Mononuclear cell (primary cell): Measurements from ENCODE around the gene MBD6. TPM values are rescaled to one million over a fixed set of nuclear protein-coding genes. Genes with fewer than 3 reads are reported as not detected.

ENCODE experiments used
- H3K27me3 ChIP-seq: 2 replicates; pipeline ENCODE4 v1.6.0; 2011; ENCODE audit warnings: low read length, control low read depth; ENCODE audit not compliant: insufficient read depth
- H3K4me1 ChIP-seq: 2 replicates; pipeline ENCODE4 v1.5.1; 2011; ENCODE audit warnings: mild to moderate bottlenecking, low read length, control low read depth; ENCODE audit not compliant: insufficient read depth
- H3K4me3 ChIP-seq: 2 replicates; pipeline ENCODE4 v1.5.1; 2011; ENCODE audit warnings: mild to moderate bottlenecking, low read length, moderate library complexity
- H3K9me3 ChIP-seq: 2 replicates; pipeline ENCODE4 v1.5.1; 2011; ENCODE audit warnings: low read depth, mild to moderate bottlenecking, control low read depth, low read length
- total RNA-seq: library from RNA; depleted of rRNA; stranded (reverse); fragments of >200 nt; gene quantifications from one replicate; pipeline ENCODE4 v1.2.3, GENCODE V29; 2012

The MBD6 gene, protein sequence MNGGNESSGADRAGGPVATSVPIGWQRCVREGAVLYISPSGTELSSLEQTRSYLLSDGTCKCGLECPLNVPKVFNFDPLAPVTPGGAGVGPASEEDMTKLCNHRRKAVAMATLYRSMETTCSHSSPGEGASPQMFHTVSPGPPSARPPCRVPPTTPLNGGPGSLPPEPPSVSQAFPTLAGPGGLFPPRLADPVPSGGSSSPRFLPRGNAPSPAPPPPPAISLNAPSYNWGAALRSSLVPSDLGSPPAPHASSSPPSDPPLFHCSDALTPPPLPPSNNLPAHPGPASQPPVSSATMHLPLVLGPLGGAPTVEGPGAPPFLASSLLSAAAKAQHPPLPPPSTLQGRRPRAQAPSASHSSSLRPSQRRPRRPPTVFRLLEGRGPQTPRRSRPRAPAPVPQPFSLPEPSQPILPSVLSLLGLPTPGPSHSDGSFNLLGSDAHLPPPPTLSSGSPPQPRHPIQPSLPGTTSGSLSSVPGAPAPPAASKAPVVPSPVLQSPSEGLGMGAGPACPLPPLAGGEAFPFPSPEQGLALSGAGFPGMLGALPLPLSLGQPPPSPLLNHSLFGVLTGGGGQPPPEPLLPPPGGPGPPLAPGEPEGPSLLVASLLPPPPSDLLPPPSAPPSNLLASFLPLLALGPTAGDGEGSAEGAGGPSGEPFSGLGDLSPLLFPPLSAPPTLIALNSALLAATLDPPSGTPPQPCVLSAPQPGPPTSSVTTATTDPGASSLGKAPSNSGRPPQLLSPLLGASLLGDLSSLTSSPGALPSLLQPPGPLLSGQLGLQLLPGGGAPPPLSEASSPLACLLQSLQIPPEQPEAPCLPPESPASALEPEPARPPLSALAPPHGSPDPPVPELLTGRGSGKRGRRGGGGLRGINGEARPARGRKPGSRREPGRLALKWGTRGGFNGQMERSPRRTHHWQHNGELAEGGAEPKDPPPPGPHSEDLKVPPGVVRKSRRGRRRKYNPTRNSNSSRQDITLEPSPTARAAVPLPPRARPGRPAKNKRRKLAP
- total RNA-seq, result 10.6 TPM

DNA sequence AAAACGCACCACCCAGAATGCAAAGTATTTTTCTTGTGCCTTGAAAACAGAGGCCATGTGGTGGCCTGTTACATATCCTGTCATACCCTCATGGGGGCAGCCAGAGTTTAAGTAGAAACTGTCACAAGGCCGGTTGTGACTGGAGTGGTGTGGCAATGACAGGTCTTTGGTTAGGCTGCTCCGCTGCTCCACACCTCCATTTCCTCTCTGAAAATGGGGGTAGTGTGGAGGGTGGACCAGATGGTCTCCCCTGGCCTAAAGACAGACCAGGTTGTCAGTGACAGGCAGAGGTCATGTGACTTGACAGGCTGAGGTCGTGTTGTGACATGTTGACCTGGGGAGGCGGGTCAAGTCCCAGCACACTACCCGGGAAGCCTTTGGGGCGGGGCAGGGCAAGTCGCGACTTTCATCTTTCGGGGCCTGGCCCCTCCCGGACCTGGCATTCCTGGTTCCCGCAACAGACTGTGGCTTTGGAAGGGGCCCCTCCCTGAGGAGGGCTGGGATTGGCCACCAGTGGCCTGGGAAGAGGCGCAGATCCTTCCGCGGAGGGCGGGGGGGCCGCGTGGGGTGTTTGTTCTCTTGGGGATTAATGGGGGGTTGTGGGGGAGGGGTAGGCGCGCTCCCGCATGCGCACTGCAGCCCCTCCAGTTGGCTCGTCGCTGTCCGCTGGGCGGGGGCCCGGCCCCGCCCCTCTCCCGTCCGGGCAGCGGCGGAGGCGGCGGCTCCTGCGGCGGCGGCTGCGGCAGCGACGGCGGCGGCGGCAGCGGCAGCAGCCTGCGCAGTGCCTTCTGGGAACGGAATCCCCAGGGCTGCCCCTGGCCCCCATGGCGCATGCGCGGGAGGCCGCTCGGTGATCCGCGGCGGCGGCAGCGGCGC lies at the start of gene MBD6:
Gene MBD6 (plus strand): TSS at position 814 of the 876 bp plus-strand sequence. CDS start 1,480 bp downstream, outside the sequence.
- H3K27me3 ChIP-seq, result no peaks in the 10 kb centered on the region
- H3K9me3 ChIP-seq, result no peaks in the 10 kb centered on the region
- H3K4me3 ChIP-seq, result peak within 1 kb of the TSS; percentile 58
- H3K4me1 ChIP-seq, result peaks cover 58% of the 10 kb centered on the region

- Histone ChIP-seq H3K27me3 (no peaks in the 10 kb centered on the region), H3K4me1 (peaks cover 81% of the 10 kb centered on the region), H3K9me3 (no peaks in the 10 kb centered on the region), H3K4me3 (no peak overlapping the region)
Observed at GRCh38 chr12:57473392-57473791, 49.2 kb upstream of the MBD6 start.

DNA sequence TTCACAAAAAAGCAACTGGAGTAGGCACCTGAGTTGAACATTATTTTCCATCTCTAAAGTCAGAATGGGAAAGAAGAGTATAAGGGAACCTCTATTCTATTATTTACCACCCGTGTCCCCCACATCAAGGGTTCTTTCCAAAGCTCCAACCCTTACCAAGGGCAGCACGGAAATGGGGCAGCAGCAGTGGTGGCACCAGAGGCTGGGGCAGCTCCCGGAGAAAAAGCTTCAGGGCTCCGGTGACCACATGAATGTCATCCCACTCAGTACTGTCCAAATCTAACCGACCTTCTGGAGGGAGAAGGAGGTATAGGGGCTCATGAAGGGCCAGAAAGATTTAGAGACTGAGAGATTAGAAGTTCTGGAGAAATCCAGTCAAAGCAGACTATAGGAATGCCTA lies 48.7 kb upstream of the MBD6 start:
- H3K4me1 ChIP-seq, result peaks cover 86% of the 10 kb centered on the region
- no peaks in the 10 kb centered on the region for H3K9me3 ChIP-seq
- no peak overlapping the region for H3K4me3 ChIP-seq
- no peaks in the 10 kb centered on the region for H3K27me3 ChIP-seq

GRCh38 chr12:57474430-57474829 lies 48.2 kb upstream of the MBD6 start:
- no peak overlapping the region for H3K4me3 ChIP-seq
- H3K4me1 ChIP-seq, result peaks cover 87% of the 10 kb centered on the region
- no peaks in the 10 kb centered on the region for H3K27me3 ChIP-seq
- no peaks in the 10 kb centered on the region for H3K9me3 ChIP-seq

- Histone ChIP-seq H3K27me3 (no peaks in the 10 kb centered on the region), H3K4me1 (peaks cover 87% of the 10 kb centered on the region), H3K4me3 (no peak overlapping the region), H3K9me3 (no peaks in the 10 kb centered on the region)
Observed at GRCh38 chr12:57474862-57475261, 47.8 kb upstream of the MBD6 start.

DNA sequence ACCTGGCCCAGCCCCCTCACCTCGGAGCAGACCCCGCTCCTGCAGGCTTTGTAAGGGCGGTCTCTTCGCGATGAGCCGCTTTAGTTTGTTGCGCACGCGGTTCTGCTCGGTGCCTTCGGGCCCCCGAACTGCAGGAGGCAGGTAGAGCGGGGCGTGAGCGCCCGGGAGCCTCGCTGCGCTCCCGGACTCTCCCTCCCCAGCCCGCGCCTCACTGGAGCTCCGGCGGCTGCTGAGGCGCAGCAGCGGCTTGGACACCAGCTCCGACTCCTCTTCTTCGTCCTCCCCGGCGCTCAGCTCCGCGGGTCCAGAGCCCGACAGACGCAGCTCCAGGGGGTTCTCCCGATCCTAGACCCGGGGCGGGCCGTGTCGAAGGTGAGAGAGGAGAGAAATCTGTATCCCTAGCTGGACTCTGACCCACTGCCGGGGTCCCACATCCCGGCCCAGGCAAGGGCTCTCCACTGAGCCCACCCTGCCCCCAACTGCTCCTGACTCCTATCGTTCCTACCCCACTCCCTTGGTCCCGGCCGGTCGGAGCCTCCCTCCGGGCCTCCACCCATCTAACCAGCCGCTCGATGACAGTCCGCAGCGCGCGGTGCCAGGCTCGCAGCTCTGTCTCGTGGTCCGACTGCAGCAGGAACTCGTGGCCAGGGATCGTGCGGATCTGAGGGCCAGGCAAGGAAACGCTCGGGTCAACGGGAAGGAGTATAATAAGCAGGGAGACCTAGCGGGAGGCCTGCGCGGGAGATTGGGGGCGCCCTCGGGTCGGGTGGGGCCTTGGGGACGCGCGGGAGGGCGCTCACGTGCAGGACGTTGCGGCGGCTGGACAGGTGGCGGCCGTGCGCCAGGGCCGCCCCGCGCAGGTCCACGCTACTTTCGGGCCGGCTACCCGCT lies 47.1 kb upstream of the MBD6 start:
- no peaks in the 10 kb centered on the region for H3K9me3 ChIP-seq
- peak overlapping the region; percentile 64 for H3K4me3 ChIP-seq
- peaks cover 87% of the 10 kb centered on the region for H3K4me1 ChIP-seq
- H3K27me3 ChIP-seq, result no peaks in the 10 kb centered on the region

DNA sequence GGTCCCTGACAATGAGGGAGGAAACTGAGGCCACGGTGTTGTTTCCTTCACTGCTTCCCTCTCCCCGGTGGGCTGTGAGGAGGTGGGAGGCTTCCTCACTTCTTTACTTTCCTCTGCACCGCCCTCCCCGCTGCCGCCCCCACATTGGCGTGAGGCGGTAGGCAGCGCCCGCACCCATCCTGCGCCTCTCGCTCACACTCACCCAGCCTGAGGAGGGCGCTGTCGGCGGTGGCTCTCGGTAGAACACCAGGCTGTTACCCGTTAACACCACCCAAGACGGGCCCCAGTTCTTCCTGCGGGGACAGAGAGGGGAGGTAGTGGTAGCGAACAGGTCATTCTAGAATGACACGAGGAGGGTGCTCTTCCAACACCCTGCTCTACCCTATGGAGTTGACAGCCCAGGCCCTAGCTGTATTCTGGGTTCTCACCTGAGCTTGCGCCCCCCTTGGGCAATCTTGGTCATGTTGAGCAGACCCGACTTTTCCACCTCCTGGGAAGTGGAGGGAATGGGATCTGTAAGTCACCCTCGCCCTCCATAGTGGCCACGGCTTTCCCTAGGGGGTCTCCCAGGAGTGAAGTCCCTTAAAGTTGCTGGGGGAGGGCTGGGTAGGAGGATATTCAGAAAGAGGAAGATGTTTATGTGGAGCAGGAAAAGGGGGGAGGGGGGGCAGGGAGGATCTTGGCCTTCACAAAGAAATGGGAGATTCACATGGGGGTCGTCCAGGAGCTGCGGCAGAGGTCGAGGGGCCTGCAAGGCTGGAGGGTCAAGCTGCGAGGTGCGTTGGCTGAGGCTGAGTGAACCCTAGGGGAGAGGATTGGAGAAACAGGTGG lies 46.2 kb upstream of the MBD6 start:
- Histone ChIP-seq H3K4me1 (peaks cover 87% of the 10 kb centered on the region), H3K27me3 (no peaks in the 10 kb centered on the region), H3K9me3 (no peaks in the 10 kb centered on the region), H3K4me3 (peak overlapping the region; percentile 64)

GRCh38 chr12:57476993-57477709 lies 45.5 kb upstream of the MBD6 start:
- no peaks in the 10 kb centered on the region for H3K27me3 ChIP-seq
- H3K4me3 ChIP-seq, result peak overlapping the region; percentile 64
- H3K9me3 ChIP-seq, result no peaks in the 10 kb centered on the region
- peaks cover 84% of the 10 kb centered on the region for H3K4me1 ChIP-seq

DNA sequence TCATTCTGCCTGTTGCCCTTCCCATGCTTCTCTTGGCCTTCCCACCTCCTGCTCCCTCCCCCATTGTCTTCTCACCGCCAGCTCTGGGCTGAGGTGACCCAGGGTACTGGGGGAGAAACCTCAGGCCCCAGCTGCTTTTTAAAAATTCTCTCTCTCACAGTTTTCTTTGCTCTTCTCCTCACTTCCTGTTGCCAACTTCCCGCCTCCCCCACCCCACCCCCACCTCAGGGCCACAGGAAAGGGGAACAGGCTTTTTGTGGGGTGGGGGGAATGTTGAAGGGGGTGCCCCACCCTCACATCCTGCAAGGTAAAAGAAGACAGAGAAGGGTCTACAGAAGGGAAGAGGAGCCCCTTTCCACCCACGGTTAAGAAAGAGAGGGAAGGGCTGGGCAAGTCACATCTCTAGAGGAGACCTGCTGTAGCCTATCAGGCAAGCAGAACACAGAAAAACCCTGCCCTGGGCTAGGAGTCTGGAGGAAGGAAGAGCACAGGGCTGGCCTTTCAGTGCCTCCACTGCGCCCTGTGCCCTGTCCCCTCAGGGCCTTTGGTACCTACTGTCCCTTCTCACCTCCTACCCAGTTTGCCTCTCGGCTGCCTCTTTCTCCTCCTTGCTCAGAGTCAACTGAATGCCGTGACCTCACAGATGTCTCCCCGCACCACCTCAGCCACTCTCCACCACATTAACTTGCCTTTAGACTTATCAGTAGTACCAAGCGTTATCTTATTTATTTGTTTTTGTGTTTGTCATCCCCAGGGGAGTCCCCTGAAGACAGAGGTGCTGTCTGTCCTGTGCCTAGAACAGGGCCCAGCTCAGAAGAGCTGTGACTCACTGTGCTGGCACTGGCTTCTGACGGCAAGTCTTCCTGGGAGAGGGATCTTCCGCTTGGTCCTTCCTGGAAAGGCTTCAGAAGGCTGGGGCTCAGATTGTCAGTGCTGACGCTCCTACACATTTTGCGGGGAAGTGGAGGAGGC lies 44.6 kb upstream of the MBD6 start:
- peaks cover 75% of the 10 kb centered on the region for H3K4me1 ChIP-seq
- H3K4me3 ChIP-seq, result peak overlapping the region; percentile 64
- H3K9me3 ChIP-seq, result no peaks in the 10 kb centered on the region
- no peaks in the 10 kb centered on the region for H3K27me3 ChIP-seq

GRCh38 chr12:57479043-57479375 lies 43.6 kb upstream of the MBD6 start:
- Histone ChIP-seq H3K4me1 (peaks cover 66% of the 10 kb centered on the region), H3K4me3 (peak overlapping the region; percentile 64), H3K27me3 (no peaks in the 10 kb centered on the region)

DNA sequence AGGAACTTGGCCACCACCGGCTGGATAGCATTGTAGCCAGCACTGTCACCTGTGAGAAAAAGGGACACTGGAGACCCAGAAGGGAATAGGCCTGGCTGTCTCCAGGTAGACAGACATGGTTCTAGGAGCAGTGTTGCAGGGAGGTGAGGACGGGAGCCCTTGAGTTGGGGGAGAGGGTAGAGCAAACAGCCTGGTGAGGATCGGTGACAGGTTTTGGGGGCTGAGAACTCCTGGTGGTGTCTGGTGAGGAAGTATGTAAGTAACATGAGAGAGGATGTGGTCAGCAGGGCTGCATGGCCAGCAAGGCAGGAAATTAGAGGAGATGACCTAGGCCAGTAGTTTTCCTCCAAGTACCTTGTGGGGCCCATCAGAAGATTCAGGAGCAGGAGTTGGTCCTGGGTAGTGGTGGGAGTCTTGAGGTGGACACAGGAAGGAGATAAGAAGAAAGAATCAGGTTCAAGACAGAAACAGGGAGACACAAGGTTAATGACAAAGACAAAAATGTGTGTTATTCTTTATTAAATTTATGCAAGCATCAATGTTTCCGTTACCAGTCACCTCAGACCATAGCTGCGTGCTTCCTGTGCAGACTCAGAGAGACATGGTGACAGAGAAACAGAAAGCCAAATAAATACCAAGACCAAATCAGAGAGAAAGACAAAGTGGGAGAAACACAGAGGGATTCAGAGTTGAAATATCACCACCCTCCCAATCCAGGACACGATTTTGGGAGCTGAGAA lies 43.1 kb upstream of the MBD6 start, which contains the start of gene ARHGAP9:
Gene ARHGAP9 (minus strand): TSS at position 491 of the 740 bp plus-strand sequence. CDS start 460 bp downstream, at position 31.
- Histone ChIP-seq H3K4me3 (peak within 1 kb of the TSS; percentile 64), H3K4me1 (peaks cover 61% of the 10 kb centered on the region), H3K27me3 (no peaks in the 10 kb centered on the region), H3K9me3 (no peaks in the 10 kb centered on the region)

More at GRCh38 chr12:57479043-57479375, 43.6 kb upstream of the MBD6 start:
- H3K9me3 ChIP-seq, result no peaks in the 10 kb centered on the region
